HFFc6 (cell line): ENCODE measurements around the gene EDC4. TPM values are rescaled to one million over a fixed set of nuclear protein-coding genes. Genes with fewer than 3 reads are reported as not detected.

Experiments used
- DNase-seq: peaks from one replicate; pipeline ENCODE4 v3.0.0-alpha.2; 2018
- H3K27ac Mint-ChIP-seq: 2 replicates; pipeline ENCODE4 v1.8.0; 2020; ENCODE audit warnings: mild to moderate bottlenecking, mixed read lengths
- H3K27me3 Mint-ChIP-seq: 2 replicates; pipeline ENCODE4 v1.8.0; 2021; ENCODE audit warnings: mild to moderate bottlenecking, moderate library complexity, mixed read lengths; ENCODE audit not compliant: insufficient read depth
- H3K36me3 Mint-ChIP-seq: 2 replicates; pipeline ENCODE4 v1.8.0; 2021; ENCODE audit warnings: low read depth, mixed read lengths
- H3K4me1 Mint-ChIP-seq: 2 replicates; pipeline ENCODE4 v1.8.0; 2020; ENCODE audit warnings: low read depth, mixed read lengths
- H3K4me3 Mint-ChIP-seq: 2 replicates; pipeline ENCODE4 v1.8.0; 2020; ENCODE audit warnings: mild to moderate bottlenecking, moderate library complexity, mixed read lengths
- H3K9me3 Mint-ChIP-seq: 2 replicates; pipeline ENCODE4 v1.8.0; 2020; ENCODE audit warnings: mild to moderate bottlenecking, mixed read lengths
- CTCF ChIP-seq: fragments of 200-600 bp; sonication (generic); IDR thresholded peaks from 2 replicates; pipeline ENCODE4 v1.5.0; 2021; ENCODE audit warnings: antibody characterized with exemption, mild to moderate bottlenecking
- total RNA-seq, 6 experiments: library from RNA; stranded (reverse); fragmentation: NEBNext Ultra II Directional; extraction: Animal tissue kit (Norgen Biotek cat#: 25700); gene quantifications; 2 replicates in 1 of 6; 3 replicates in 5 of 6; pipeline ENCODE4 v1.2.3, GENCODE V29; 2021

Gene EDC4
- total RNA-seq, 6 experiments from 2014 or later = 60.2 to 81.0 (median 63.6) TPM

GRCh38 chr16:67892899-67893742 is 20.3 kb downstream of the EDC4 start, which contains the start of gene PSKH1:
TSS of gene PSKH1 (plus strand) at chr16:67893254. CDS start at chr16:67908750, 15,496 bp downstream.
- peaks cover 29% of the 10 kb centered on the region for H3K4me1 Mint-ChIP-seq
- no peak for TF ChIP-seq CTCF
- no peaks in the 10 kb centered on the region for H3K9me3 Mint-ChIP-seq
- no peaks in the 10 kb centered on the region for H3K27me3 Mint-ChIP-seq
- H3K27ac Mint-ChIP-seq = peak within 1 kb of the TSS; percentile 94
- H3K4me3 Mint-ChIP-seq = peak within 1 kb of the TSS; percentile 97
- peak; percentile 93 for DNase-seq
- H3K36me3 Mint-ChIP-seq = no peaks in the 10 kb centered on the region

DNA sequence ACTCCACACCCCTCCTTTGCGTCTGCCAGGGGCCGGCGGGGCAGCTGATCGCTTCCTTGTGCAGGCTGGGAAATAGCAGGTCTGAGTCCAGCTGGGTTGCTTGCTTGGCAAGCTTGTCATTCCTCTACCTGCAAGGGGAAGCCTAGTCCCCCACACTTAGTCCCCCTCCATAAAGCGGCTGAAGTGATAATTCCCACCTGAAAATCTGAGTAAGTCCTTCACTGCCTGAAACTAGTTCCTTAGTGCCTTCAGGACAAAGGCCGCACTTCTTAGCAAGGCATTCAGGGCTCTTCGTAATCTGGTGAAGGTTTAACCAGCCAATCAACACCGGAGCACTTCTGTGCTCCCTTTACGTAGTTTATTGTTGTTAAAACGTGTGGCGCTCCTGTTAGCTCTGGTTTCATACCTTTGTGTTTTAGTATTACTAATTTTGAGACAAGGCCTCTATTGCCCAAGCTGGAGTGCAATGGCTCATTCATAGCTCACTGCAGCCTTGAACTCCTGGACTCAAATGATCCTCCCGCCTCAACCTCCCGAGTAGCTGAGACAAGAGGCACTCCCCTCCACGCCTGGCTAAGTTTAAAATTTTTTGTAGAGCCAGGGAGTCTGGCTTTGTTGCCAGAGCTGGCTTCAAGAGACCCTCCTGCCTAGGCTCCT is 21.0 kb downstream of the EDC4 start:
- Mint-ChIP-seq H3K9me3 (no peaks in the 10 kb centered on the region), H3K27ac (peak overlapping the region; percentile 94), H3K4me3 (peak overlapping the region; percentile 97), H3K4me1 (peaks cover 29% of the 10 kb centered on the region), H3K36me3 (no peaks in the 10 kb centered on the region), H3K27me3 (no peaks in the 10 kb centered on the region)
- TF ChIP-seq CTCF = no peak
- no peak for DNase-seq

GRCh38 chr16:67897231-67897630 is 24.4 kb downstream of the EDC4 start:
- H3K4me1 Mint-ChIP-seq = peaks cover 28% of the 10 kb centered on the region
- no peaks in the 10 kb centered on the region for H3K27me3 Mint-ChIP-seq
- TF ChIP-seq CTCF = no peak
- no peaks in the 10 kb centered on the region for H3K36me3 Mint-ChIP-seq
- H3K4me3 Mint-ChIP-seq = no peak overlapping the region
- H3K9me3 Mint-ChIP-seq = no peaks in the 10 kb centered on the region
- DNase-seq = peak; percentile 29
- H3K27ac Mint-ChIP-seq = peak overlapping the region; percentile 55

- H3K9me3 Mint-ChIP-seq = no peaks in the 10 kb centered on the region
- H3K27me3 Mint-ChIP-seq = no peaks in the 10 kb centered on the region
- peaks cover 9% of the 10 kb centered on the region for H3K4me1 Mint-ChIP-seq
- no peak overlapping the region for H3K4me3 Mint-ChIP-seq
- no peak overlapping the region for H3K27ac Mint-ChIP-seq
- H3K36me3 Mint-ChIP-seq = no peaks in the 10 kb centered on the region
- DNase-seq = no peak
- TF ChIP-seq CTCF = no peak
Observed at GRCh38 chr16:67901734-67902133, 28.9 kb downstream of the EDC4 start.

DNA sequence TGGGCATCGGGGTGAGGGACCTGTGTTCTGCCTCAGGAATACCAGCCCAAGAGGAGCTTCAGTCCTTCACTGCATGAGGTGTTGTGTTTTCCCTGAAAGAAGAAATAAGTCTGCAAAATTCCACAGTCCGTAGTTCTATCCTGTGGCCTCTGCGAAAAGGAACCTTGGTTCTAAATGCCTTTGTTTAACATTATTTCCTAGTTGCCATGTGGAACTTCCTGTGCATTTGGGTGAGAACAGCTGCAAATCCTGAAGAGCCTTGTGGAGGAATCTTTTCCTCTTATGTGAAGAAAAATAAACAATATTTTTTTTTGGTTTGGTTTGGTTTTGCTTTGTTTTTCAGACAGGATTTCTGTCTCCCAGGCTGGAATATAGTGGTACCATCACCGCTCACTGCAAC is 30.0 kb downstream of the EDC4 start:
- DNase-seq = no peak
- no peaks in the 10 kb centered on the region for H3K9me3 Mint-ChIP-seq
- H3K36me3 Mint-ChIP-seq = no peaks in the 10 kb centered on the region
- H3K4me1 Mint-ChIP-seq = no peaks in the 10 kb centered on the region
- no peak overlapping the region; the same call in 1 of the 2 replicates for H3K27ac Mint-ChIP-seq
- H3K27me3 Mint-ChIP-seq = no peaks in the 10 kb centered on the region
- TF ChIP-seq CTCF = no peak
- no peak overlapping the region for H3K4me3 Mint-ChIP-seq
